GM12878 (cell line): ENCODE data around the gene PPP2R5C. TPM values are rescaled to one million over a fixed set of nuclear protein-coding genes. Genes with fewer than 3 reads are reported as not detected.
A peak's percentile ranks its signal among the peaks of the same experiment; 100 is the strongest.

ENCODE experiments used
- BHLHE40 ChIP-seq, 2 experiments: fragments of 450-650 bp in 1 of 2; IDR thresholded peaks; 2 replicates each; pipeline ENCODE4 v1.6.1; 2011 to 2017; ENCODE audit warnings: low read depth in 2 of 2, borderline replicate concordance in 1 of 2, improper control_type of control experiment in 1 of 2, low read length in 1 of 2, mild to moderate bottlenecking in 1 of 2
- BRCA1 ChIP-seq: IDR thresholded peaks from 2 replicates; pipeline ENCODE4 v1.6.1; 2011; ENCODE audit warnings: low read depth, low read length, improper control_type of control experiment
- CBFB ChIP-seq: IDR thresholded peaks from 2 replicates; pipeline ENCODE4 v1.6.1; 2016; ENCODE audit warnings: antibody characterized with exemption, low read depth
- CEBPZ ChIP-seq: fragments of 150-350 bp; IDR thresholded peaks from 2 replicates; pipeline ENCODE4 v1.6.1; 2016; ENCODE audit warnings: low read depth, low read length
- CTCF ChIP-seq, 3 experiments: IDR thresholded peaks in 2 of 3; conservative IDR thresholded peaks in 1 of 3; 2 replicates each; pipeline ENCODE4 v1.5.1; 2011; ENCODE audit warnings: low read depth in 3 of 3, low read length in 3 of 3, mild to moderate bottlenecking in 3 of 3, control low read depth in 2 of 3, moderate library complexity in 2 of 3, inconsistent platforms in 1 of 3, mixed read lengths in 1 of 3; ENCODE audit not compliant: control insufficient read depth in 2 of 3, insufficient read depth in 1 of 3; ENCODE audit errors: extremely low read depth in 1 of 3
- EED ChIP-seq: sonication (generic); IDR thresholded peaks from 2 replicates; pipeline ENCODE4 v1.6.1; 2016; ENCODE audit warnings: antibody characterized with exemption, low read depth
- HSF1 ChIP-seq: fragments of 150-350 bp; IDR thresholded peaks from 2 replicates; pipeline ENCODE4 v1.6.1; 2014; ENCODE audit warnings: mild to moderate bottlenecking, low read depth, low read length
- IRF5 ChIP-seq: fragments of 450-650 bp; IDR thresholded peaks from 2 replicates; pipeline ENCODE4 v1.6.1; 2017; ENCODE audit warnings: borderline replicate concordance
- JUNB ChIP-seq: IDR thresholded peaks from 2 replicates; pipeline ENCODE4 v1.6.1; 2016; ENCODE audit warnings: antibody characterized with exemption, mild to moderate bottlenecking
- NR2F1 ChIP-seq: fragments of 450-650 bp; conservative IDR thresholded peaks from 2 replicates; pipeline ENCODE4 v1.6.1; 2017; ENCODE audit warnings: mild to moderate bottlenecking
- RUNX3 ChIP-seq: IDR thresholded peaks from 2 replicates; pipeline ENCODE4 v1.6.1; 2012; ENCODE audit warnings: low read length, inconsistent platforms
- SIX5 ChIP-seq: IDR thresholded peaks from 2 replicates; pipeline ENCODE4 v1.6.1; 2011; ENCODE audit warnings: mild to moderate bottlenecking, low read depth, low read length, moderate library complexity; ENCODE audit not compliant: severe bottlenecking
- SMARCA5 ChIP-seq: fragments of 450-650 bp; IDR thresholded peaks from 2 replicates; pipeline ENCODE4 v1.6.1; 2017; ENCODE audit warnings: mild to moderate bottlenecking
- SMC3 ChIP-seq: IDR thresholded peaks from 2 replicates; pipeline ENCODE4 v1.6.1; 2011; ENCODE audit warnings: low read length, improper control_type of control experiment, borderline replicate concordance
- STAT1 ChIP-seq: fragments of 450-650 bp; conservative IDR thresholded peaks from 2 replicates; pipeline ENCODE4 v1.6.1; 2014; ENCODE audit warnings: antibody characterized with exemption, mild to moderate bottlenecking
- TARDBP ChIP-seq: IDR thresholded peaks from 2 replicates; pipeline ENCODE4 v1.6.1; 2016; ENCODE audit warnings: borderline replicate concordance
- TCF3 ChIP-seq: IDR thresholded peaks from 2 replicates; pipeline ENCODE4 v1.6.1; 2012; ENCODE audit warnings: low read depth, mild to moderate bottlenecking, low read length, borderline replicate concordance; ENCODE audit not compliant: insufficient read depth
- ZNF622 ChIP-seq: fragments of 450-650 bp; IDR thresholded peaks from 2 replicates; pipeline ENCODE4 v1.6.1; 2017; ENCODE audit warnings: mild to moderate bottlenecking, inconsistent platforms
- polyA plus RNA-seq, 11 experiments: library from polyadenylated mRNA; depleted of rRNA in 4 of 11; unstranded in 6 of 11; stranded (reverse) in 5 of 11; fragments of >200 nt; fragmentation: Nextera tagmentation in 4 of 11; fragmentation: Illumina TruSeq in 1 of 11; extraction: Ambion mirVana in 4 of 11; extraction: Trizol in 1 of 11; gene quantifications; 1 replicate in 1 of 11; 2 replicates in 10 of 11; pipeline versions ENCODE4 v1.2.1 to v1.2.3, GENCODE V29; 2011 to 2016; ENCODE audit warnings: inconsistent platforms in 2 of 11, missing spikeins in 2 of 11, low read depth in 1 of 11
- total RNA-seq, 4 experiments: library from RNA; depleted of rRNA in 3 of 4; stranded (reverse); fragments of >200 nt in 3 of 4; fragmentation: Illumina TruSeq in 1 of 4; extraction: Trizol in 1 of 4; gene quantifications; 2 replicates each; pipeline versions ENCODE4 v1.2.1 to v1.2.3, GENCODE V29; 2013 to 2021
- TF ChIP-seq, protein P1 (sequence below): fragments of 450-650 bp; IDR thresholded peaks from 2 replicates; pipeline ENCODE4 v1.6.1; 2017; ENCODE audit warnings: mild to moderate bottlenecking

The PPP2R5C gene
- total and polyA plus RNA-seq, 10 of the 15 experiments (the other 5 are each of a cell fraction or from before 2014, with no cell fraction given) = 106 to 199 (median 144) TPM

DNA sequence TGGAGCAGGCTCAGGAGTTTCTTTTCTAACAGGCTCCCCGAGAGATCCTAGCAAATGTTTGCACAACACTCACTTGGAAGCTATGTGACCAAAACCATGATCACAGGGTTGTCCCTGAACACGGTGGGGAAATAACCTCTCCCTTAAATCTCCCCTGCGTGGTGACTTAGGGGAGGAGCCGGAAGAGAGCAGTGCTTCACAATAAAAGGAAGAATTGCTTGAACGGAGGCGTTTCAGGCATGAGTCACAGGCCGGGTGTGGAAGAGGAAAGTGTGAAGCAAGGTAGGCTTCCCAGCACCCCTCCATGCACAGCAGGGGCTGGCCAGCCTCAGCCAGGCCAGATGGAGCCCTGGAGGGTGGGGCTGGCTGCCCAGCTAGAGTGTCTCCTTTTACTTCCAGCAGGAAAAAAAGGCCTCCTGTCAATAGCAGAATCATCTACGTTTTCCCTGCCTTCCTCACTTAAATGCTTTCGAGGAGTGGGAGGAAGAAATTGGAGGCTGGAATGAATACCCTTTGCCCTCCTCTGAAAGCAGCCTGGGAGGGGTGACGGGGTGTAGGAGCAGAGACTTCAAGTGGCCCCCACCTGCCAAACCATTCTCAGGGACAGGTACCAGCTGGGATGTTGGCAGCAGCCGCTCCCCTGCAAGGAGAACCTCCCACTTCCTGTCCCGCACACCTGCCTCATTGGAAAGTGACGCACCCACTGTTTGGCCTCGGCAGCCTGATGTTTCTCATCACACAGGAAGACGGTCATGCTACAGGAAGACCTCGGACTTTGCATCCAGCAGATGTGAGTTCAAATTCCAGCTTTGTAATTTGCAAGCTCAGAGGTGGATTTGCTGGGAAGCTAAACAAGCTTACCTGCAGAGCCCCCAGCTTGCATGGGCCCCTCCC lies 30.1 kb upstream of the PPP2R5C start (continued):
- TF ChIP-seq, protein P1, sequence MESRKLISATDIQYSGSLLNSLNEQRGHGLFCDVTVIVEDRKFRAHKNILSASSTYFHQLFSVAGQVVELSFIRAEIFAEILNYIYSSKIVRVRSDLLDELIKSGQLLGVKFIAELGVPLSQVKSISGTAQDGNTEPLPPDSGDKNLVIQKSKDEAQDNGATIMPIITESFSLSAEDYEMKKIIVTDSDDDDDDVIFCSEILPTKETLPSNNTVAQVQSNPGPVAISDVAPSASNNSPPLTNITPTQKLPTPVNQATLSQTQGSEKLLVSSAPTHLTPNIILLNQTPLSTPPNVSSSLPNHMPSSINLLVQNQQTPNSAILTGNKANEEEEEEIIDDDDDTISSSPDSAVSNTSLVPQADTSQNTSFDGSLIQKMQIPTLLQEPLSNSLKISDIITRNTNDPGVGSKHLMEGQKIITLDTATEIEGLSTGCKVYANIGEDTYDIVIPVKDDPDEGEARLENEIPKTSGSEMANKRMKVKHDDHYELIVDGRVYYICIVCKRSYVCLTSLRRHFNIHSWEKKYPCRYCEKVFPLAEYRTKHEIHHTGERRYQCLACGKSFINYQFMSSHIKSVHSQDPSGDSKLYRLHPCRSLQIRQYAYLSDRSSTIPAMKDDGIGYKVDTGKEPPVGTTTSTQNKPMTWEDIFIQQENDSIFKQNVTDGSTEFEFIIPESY = no peak
- TF ChIP-seq CEBPZ (no peak), SMC3 (no peak), NR2F1 (no peak), TARDBP (no peak), TCF3 (peak; percentile 89), IRF5 (no peak), SIX5 (no peak), CTCF (IDR thresholded peaks at IDR 0.05 in 2 of 3, conservative IDR thresholded peaks at IDR 0.05 in 1 of 3; ENCODE audit: control insufficient read depth in 2 of 3, extremely low read depth in 1 of 3, insufficient read depth in 1 of 3, low read depth in 3 of 3, low read length in 3 of 3) (peak in 1 of 3 experiments; percentile 24; a peak in 1 of 6 replicates), CBFB (no peak), STAT1 (no peak), BHLHE40 (IDR thresholded peaks at IDR 0.05; ENCODE audit: borderline replicate concordance in 1 of 2, low read depth in 2 of 2, low read length in 1 of 2) (peak in 1 of 2 experiments; percentile 28; a peak in 1 of 4 replicates), HSF1 (no peak), BRCA1 (no peak), RUNX3 (peak; percentile 23; the same call in 1 of the 2 replicates), ZNF622 (no peak), SMARCA5 (no peak), JUNB (peak; percentile 34; the same call in 1 of the 2 replicates), EED (peak; percentile 17; the same call in 1 of the 2 replicates)
